Cardiac fibroblast (primary cell): ENCODE measurements around the gene TAS1R2.

Experiments used
- DNase-seq, 2 donors: peaks; one replicate each; pipeline versions ENCODE4 v3.0.0 to v3.0.0-alpha.2; 2010; ENCODE audit warnings: low read depth in 2 of 2
- H3K4me3 ChIP-seq, 2 donors: replicated peaks in 1 of 2; 1 replicate in 1 of 2; 2 replicates in 1 of 2; pipeline ENCODE4 v1.5.1; 2011; ENCODE audit warnings: low read depth in 2 of 2, low read length in 2 of 2, mild to moderate bottlenecking in 2 of 2, moderate library complexity in 1 of 2
- TF ChIP-seq, protein P1 (sequence below): IDR thresholded peaks from one replicate; pipeline ENCODE4 v1.5.1; 2011; ENCODE audit warnings: low read depth, mild to moderate bottlenecking, low read length, inconsistent platforms

The TAS1R2 gene

DNA sequence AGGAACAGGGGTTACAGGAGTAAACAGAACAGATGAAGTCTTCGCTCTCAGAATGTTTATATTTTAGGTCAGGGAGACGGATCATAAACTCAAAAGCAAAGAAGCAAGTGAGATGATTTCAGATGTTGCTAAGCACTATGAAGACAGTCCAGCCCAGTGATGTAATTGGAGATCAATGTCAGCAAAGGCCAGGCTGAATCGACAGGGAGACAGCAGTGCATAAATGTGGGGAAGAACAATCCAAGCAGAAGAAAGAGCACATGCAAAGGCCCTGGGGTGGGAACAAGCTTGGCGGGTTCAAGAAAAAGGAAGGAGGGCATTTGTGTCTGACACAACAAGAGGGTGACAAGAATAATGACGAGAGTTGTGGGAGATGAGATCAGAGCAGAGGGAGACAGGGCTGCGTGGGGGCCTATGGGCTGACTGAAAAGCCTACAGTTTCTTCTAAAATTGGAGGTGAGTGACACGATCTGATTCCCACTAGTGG, 47.0 kb downstream of the TAS1R2 start:
- no peak for DNase-seq
- TF ChIP-seq, protein P1, sequence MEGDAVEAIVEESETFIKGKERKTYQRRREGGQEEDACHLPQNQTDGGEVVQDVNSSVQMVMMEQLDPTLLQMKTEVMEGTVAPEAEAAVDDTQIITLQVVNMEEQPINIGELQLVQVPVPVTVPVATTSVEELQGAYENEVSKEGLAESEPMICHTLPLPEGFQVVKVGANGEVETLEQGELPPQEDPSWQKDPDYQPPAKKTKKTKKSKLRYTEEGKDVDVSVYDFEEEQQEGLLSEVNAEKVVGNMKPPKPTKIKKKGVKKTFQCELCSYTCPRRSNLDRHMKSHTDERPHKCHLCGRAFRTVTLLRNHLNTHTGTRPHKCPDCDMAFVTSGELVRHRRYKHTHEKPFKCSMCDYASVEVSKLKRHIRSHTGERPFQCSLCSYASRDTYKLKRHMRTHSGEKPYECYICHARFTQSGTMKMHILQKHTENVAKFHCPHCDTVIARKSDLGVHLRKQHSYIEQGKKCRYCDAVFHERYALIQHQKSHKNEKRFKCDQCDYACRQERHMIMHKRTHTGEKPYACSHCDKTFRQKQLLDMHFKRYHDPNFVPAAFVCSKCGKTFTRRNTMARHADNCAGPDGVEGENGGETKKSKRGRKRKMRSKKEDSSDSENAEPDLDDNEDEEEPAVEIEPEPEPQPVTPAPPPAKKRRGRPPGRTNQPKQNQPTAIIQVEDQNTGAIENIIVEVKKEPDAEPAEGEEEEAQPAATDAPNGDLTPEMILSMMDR: no peak
- H3K4me3 ChIP-seq: no peak overlapping the region

DNA sequence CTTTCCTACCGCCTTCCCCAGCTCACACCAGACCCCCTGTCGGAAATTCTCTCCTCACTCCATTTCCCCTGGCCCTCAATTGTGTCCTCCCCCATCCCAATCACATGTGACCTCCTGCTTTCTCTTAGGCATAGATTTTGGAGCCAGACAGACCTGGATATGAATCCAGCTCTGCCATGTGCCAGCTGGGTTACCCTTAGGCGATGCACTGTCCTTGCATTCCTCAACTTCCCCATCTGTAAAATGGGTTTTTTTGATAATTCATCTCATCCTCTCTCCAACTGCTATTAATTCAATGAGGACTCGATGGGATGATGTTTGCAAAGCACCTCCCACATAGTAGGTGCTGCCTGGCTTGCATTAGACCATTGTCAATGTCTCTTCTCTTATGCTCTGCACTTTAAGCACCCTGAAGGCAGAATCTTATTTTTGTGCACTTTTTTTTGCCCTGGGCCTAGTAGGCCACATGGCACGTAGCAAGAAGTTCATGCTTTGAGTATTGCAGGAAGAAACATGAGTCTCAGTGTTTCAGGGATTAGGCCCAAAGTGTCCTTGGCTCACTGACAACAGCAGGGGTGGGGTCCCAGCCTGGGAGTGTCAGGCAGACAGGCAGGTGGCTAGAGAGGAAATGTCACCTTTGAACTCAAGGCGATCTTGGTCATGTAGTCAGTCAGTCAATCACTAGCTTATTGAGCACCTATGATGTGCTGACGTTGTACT, 47.6 kb downstream of the TAS1R2 start:
- DNase-seq: no peak
- H3K4me3 ChIP-seq: no peak overlapping the region
- TF ChIP-seq, protein P1: no peak

DNA sequence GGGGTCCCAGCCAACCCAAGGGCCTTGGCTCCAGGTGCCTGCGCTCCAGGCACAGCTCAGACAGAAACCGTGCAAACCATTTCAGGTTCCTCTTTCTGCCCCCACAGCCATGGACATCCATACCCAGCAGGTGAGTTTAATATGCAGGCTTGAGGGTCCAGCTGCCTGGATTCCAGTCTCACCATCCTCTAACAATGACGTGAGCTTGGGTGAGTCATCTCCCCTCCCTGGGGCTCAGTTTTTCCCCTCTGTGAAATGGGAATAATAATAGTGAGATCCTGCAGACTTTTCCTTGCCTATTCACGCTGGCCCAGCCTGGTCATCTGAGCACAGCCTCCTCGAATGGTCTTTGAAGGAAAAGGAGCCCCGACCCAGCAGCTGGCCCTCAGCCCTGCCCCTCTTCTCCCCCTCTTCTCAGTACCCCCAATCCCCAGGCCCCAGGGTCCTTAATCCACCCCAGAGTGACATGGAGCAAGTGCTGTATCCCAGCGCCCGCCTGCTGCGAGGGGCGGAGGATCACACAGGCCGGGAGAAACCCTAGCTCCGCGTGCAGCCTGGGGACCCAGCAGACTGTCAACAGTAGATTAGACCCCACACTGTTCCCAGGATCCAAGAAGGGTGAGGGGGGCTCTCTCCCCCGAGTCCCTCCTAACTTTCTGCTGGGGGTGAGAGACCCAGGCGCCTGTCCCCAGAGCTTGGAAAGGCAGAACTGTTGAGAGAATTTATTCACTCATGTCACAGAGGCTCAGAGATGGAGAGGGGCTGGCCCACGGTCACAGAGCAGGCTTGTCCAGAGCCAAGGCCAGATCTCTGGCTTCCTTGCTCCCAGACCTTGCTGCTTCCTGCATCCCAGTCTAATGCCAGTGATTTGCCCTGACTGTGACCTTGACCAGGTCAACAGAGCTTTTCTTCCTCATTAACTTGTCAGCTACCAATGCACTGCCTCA, 49.2 kb downstream of the TAS1R2 start:
- no peak overlapping the region for H3K4me3 ChIP-seq
- DNase-seq: no peak
- TF ChIP-seq, protein P1: no peak

DNA sequence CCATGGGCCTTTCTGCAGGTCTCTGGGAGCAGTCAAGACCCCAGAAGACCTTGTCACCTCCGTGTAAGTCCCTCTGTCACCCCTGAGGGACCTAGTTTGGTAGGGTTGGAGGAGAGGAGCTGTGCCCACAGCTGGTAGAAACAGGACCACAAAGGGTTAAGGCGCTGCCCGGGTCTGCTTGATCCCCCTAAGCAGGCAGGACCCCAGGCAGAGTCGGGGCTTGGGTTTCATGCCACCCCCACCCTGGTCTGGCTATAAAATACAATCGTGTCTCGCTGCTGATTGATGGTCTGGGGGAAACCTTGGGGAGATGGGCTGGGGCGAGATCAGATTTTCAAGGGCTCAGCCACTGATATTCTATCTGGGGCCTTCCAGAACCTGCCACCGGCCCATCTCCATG, 50.9 kb downstream of the TAS1R2 start:
- no peak for DNase-seq
- H3K4me3 ChIP-seq: no peak overlapping the region
- TF ChIP-seq, protein P1: no peak

DNA sequence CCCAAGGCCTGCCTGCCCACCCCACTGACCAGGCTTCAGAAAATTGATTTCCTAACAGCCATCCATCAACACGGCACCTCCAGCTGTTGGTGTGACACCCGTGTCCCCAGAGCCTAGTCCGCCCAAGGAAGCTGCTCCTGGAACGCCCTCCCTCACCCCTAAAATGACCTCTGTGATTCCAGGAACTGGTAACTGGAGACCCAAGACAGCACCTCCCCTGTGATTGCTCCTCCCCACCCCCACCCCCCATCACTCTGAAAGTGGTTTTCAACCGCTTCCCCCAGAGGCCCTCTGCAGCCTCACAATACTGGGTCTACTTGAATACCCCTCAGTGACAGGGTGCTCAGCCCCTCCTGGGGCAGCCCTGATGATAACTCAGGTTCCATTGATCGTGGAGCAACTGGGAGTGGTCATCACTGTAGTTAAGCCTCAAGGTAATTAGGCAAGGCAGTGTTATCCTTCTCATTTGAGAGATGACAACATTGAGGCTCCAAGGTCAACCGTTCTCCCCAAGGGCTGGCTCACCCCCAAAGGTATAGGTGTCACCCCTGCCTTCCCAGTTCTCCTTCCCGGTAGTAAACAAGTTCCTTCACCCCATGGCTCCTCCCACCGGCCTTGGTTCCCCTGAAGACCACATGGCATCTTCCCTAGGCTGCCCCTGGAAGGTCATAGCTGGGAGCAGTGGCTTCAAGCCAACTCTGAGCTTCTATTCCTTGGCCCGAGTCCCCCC, 52.0 kb downstream of the TAS1R2 start:
- TF ChIP-seq, protein P1: no peak
- DNase-seq: no peak
- no peak overlapping the region for H3K4me3 ChIP-seq
